Activated T-helper 1 cell treated with anti-CD3 and anti-CD28 coated beads, Interleukin-12 subunit alpha, Interleukin-12 subunit beta, Interleukin-2, Interleukin-4 antibody, amounts not matched to agents 30 ng/mL and 10 ng/mL and 1 ng/mL, durations not matched to agents 14 hours and 24 hours and 36 hours (primary cell): ENCODE data around the gene CEL. TPM values are rescaled to one million over a fixed set of nuclear protein-coding genes. Genes with fewer than 3 reads are reported as not detected.

ENCODE experiments used
- DNase-seq: peaks from one replicate; pipeline ENCODE4 v3.0.0; 2021; ENCODE audit warnings: low spot score
- H3K27ac Mint-ChIP-seq: one replicate; pipeline ENCODE4 v1.8.0; 2021; ENCODE audit warnings: mild to moderate bottlenecking, mixed read lengths
- H3K27me3 Mint-ChIP-seq: one replicate; pipeline ENCODE4 v1.8.0; 2022; ENCODE audit warnings: mild to moderate bottlenecking, moderate library complexity, mixed read lengths; ENCODE audit not compliant: insufficient read depth
- H3K36me3 Mint-ChIP-seq: one replicate; pipeline ENCODE4 v1.8.0; 2021; ENCODE audit warnings: low read depth, mixed read lengths
- H3K4me1 Mint-ChIP-seq: one replicate; pipeline ENCODE4 v1.8.0; 2021; ENCODE audit warnings: low read depth, mixed read lengths
- H3K4me3 Mint-ChIP-seq: one replicate; pipeline ENCODE4 v1.8.0; 2021; ENCODE audit warnings: mild to moderate bottlenecking, moderate library complexity, mixed read lengths
- H3K9me3 Mint-ChIP-seq: one replicate; pipeline ENCODE4 v1.8.0; 2021; ENCODE audit warnings: mixed read lengths
- intact Hi-C: fragments of 100-400 bp; cut with micrococcal nuclease; formaldehyde crosslinking; loops from one replicate; pipeline ENCODE4 v1.15.1; 2024
- total RNA-seq: library from RNA; stranded (reverse); gene quantifications from 2 replicates; pipeline ENCODE4 v1.2.3, GENCODE V29; 2022

The CEL gene
- total RNA-seq, 1 donor from 2014 or later = 2.0 TPM

DNA sequence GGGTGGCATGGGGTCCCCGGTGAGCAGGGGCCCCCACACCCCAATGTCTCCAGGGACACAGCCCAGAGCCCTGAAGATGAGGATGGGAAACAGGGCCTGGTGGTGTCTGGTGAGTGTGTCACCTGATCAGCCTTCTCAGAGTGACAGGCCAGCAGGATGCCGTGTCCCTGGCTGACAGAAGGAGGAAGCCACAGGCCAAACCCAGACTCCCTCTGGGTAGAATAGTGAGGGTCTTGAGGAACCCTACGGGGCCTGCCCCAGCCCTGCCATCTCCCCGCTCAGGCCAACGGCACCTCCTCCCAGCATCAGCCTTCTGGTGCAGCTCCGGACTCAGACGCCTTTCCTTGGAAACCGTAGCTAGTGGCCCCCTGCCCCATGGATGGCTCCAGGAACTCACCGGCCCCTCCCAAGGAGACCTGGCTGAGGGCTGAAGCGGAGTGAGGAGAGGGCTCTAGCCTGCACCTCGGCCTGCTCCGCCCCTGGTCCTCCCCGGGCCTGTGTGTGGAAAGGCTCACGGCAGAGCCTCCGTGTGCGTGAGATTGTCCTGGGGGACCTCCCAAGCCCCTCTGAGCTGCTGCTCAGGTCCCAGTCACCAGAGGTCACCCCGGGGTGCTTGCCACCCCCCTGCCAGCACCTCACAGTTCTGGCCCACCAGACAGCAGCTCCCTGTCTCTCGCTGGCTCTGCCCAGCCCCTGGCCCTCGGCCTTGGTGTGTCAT is 53.3 kb downstream of the CEL start:
- no peaks in the 10 kb centered on the region for H3K9me3 Mint-ChIP-seq
- H3K4me3 Mint-ChIP-seq = peak overlapping the region; percentile 73
- H3K27ac Mint-ChIP-seq = peak overlapping the region; percentile 95
- DNase-seq = no peak
- H3K36me3 Mint-ChIP-seq = peaks cover 9% of the 10 kb centered on the region
- intact Hi-C loops = loop anchor here (1.0 kb wide), 3 partner anchors 18 to 93 kb away; no protein-coding TSS in a partner anchor
- peaks cover 60% of the 10 kb centered on the region for H3K4me1 Mint-ChIP-seq
- no peaks in the 10 kb centered on the region for H3K27me3 Mint-ChIP-seq

GRCh38 chr9:133115604-133116345 is 54.0 kb downstream of the CEL start:
- peak overlapping the region; percentile 95 for H3K27ac Mint-ChIP-seq
- peaks cover 6% of the 10 kb centered on the region for H3K36me3 Mint-ChIP-seq
- peaks cover 60% of the 10 kb centered on the region for H3K4me1 Mint-ChIP-seq
- H3K27me3 Mint-ChIP-seq = no peaks in the 10 kb centered on the region
- no peaks in the 10 kb centered on the region for H3K9me3 Mint-ChIP-seq
- intact Hi-C loops = loop anchor here (1.0 kb wide), 3 partner anchors 18 to 93 kb away; no protein-coding TSS in a partner anchor
- peak; percentile 65 for DNase-seq
- H3K4me3 Mint-ChIP-seq = peak overlapping the region; percentile 73

GRCh38 chr9:133116346-133117231 is 54.8 kb downstream of the CEL start:
- H3K27me3 Mint-ChIP-seq = no peaks in the 10 kb centered on the region
- no peak overlapping the region for H3K4me3 Mint-ChIP-seq
- H3K9me3 Mint-ChIP-seq = no peaks in the 10 kb centered on the region
- H3K4me1 Mint-ChIP-seq = peaks cover 63% of the 10 kb centered on the region
- DNase-seq = no peak
- peak overlapping the region; percentile 77 for H3K27ac Mint-ChIP-seq
- intact Hi-C loops = no loop called here
- H3K36me3 Mint-ChIP-seq = peaks cover 7% of the 10 kb centered on the region

DNA sequence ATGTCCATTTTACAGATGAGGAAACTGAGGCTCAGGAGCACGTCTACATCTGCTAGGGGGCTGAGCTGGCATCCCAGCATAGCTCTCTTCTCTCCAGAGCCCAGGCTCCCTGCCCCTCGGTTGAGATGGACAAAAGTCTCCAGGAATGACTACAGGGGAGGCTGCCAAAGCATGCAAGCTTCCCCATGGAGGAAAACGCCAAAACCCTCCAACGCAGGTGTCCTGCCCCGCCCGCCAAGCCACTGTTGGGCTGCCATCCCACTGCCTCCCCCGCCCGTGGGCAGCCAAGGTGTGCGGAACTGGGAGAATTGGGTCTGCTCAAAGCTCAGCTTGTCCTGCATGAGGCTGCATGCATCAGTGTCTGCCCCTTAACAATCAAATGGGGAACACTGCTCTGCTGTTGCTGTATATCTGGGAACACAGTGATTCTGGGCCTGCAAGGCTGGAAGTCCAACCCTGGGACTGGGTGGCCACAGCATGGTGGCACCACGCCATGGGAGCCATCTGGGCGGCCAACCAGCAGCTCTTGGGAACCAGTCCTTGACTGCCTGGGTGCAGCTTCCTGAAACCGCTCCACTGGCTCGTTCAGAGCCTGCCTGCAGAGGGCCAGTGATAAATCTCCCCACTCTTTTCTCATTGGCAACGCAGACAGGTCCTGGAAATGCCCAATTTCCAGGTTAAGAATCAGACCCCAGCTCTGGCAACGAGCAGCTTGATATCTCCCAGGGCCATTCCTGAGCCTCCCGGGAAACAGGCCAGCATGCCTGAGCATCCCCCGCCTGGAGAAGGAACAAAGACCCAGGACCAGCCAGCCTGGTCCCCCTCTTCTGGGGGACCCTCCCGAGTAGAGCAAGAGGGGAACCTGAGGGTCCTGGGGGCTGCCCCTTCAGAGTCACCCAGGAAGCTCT is 55.7 kb downstream of the CEL start:
- H3K4me3 Mint-ChIP-seq = peak overlapping the region; percentile 11
- H3K27ac Mint-ChIP-seq = peak overlapping the region; percentile 81
- no peaks in the 10 kb centered on the region for H3K27me3 Mint-ChIP-seq
- DNase-seq = no peak
- no peaks in the 10 kb centered on the region for H3K9me3 Mint-ChIP-seq
- intact Hi-C loops = no loop called here
- peaks cover 10% of the 10 kb centered on the region for H3K36me3 Mint-ChIP-seq
- peaks cover 66% of the 10 kb centered on the region for H3K4me1 Mint-ChIP-seq

DNA sequence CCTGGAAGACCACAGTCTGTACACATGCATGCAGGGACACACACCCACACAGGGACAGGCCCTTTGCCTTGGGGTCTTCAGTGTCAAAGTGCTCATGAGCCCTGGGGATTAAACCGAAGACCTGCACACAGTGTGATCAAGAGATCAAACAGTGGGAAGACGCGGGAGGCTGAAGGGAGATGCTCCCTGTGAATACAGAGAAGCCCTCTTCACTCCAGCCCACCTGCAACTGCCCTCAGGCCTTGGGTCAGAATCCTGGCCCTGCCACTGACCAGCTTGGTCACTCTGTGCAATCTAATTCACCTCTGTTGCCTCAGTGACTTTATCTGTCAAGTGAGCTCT is 56.4 kb downstream of the CEL start:
- intact Hi-C loops = no loop called here
- H3K9me3 Mint-ChIP-seq = no peaks in the 10 kb centered on the region
- H3K4me1 Mint-ChIP-seq = peaks cover 66% of the 10 kb centered on the region
- peak overlapping the region; percentile 81 for H3K27ac Mint-ChIP-seq
- H3K27me3 Mint-ChIP-seq = no peaks in the 10 kb centered on the region
- DNase-seq = no peak
- peaks cover 10% of the 10 kb centered on the region for H3K36me3 Mint-ChIP-seq
- H3K4me3 Mint-ChIP-seq = peak overlapping the region; percentile 11

DNA sequence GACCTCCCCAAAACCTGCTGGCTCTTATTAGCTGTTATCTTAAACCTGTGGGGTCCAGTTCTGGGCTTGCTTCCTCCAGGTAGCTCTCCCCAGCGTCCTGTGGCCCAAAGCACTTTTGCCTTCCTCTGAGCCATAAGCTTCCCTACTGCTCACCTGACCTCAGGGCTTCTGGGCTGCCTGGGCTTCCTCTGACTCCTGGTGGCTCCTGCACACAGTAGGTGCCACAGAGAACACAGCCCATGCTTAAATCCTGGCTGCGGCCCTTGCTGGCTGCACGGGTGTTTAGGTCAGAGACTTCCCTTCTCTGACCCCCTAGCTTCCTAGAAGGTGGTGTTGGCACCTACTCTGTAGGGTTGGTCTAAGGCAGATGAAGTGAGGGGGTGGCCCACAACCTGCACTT is 56.8 kb downstream of the CEL start:
- intact Hi-C loops = no loop called here
- Mint-ChIP-seq H3K27me3 (no peaks in the 10 kb centered on the region), H3K4me1 (peaks cover 66% of the 10 kb centered on the region), H3K36me3 (peaks cover 10% of the 10 kb centered on the region), H3K27ac (peak overlapping the region; percentile 83), H3K4me3 (peak overlapping the region; percentile 80), H3K9me3 (no peaks in the 10 kb centered on the region)
- DNase-seq = no peak

- DNase-seq = no peak
- peak overlapping the region; percentile 83 for H3K27ac Mint-ChIP-seq
- no peaks in the 10 kb centered on the region for H3K9me3 Mint-ChIP-seq
- H3K27me3 Mint-ChIP-seq = no peaks in the 10 kb centered on the region
- peaks cover 67% of the 10 kb centered on the region for H3K4me1 Mint-ChIP-seq
- intact Hi-C loops = no loop called here
- peak overlapping the region; percentile 86 for H3K4me3 Mint-ChIP-seq
- peaks cover 10% of the 10 kb centered on the region for H3K36me3 Mint-ChIP-seq
These were observed 57.5 kb downstream of the CEL start for GRCh38 chr9:133119103-133119845.

DNA sequence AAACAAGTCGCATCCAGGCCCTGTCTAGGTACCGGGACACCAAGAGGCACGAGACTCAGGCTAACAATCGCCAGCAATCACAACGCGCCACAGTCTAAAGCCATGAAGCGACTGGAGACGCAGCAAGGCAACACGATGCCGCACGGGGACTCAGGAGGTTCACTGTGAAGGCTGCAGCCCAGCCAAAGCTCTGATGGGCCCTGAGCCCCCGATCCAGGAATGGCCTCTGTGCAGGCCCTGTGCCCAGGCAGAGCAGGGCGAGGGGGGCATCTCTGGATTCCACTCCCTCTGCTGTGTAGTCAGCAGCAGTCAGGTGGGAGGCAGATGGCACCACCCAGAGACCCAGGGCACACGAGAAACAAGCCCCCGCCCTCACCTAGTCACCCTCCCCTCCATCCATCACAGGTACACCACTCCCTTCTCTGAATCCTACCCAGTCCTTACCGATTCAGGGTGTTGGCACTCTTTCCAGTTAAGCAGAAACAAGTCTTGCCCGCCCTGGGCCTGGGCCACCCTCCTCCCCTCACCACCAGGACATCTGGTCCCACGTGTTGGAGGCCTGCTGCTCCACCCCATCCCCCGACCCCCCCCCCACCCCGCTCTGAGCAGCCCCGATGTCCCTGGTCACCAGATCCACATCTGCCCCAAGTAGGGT is 58.2 kb downstream of the CEL start:
- Mint-ChIP-seq H3K27ac (peak overlapping the region; percentile 76), H3K27me3 (no peaks in the 10 kb centered on the region), H3K4me3 (peak overlapping the region; percentile 86), H3K9me3 (no peaks in the 10 kb centered on the region), H3K36me3 (peaks cover 10% of the 10 kb centered on the region), H3K4me1 (peaks cover 69% of the 10 kb centered on the region)
- DNase-seq = no peak
- intact Hi-C loops = no loop called here

DNA sequence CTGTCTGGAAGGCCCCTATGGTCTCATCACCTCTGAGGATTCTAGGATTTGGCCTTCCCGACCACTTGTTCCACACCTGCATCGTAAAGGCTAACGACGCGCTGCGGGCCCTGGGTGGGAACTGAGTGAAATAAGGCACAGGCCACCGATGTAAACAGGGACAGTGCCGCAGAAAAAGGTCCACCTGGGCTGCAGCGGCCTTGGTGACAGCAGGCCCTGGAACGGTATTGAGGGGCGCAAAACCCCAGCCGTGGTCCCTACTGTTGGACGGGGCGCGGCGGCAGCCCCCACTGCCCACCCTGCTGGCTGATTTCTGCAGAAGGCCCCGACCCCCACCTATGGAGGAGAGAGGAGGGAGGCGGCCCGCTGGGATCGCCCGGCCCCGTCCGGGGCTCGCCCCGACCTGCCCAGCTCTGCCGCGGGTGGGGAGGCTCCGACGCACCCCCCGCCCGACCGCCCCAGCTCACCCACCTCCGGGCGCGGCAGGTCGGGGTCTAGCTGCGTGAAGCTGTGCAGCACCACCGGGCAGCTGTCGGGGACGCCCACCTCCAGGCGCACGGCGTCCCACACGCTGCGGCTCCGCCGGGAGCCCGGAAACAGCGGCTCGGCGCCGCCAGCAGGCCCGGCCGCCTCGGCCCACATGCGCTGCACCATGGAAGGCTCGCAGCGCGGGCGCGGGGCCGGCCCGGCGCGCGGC is 58.9 kb downstream of the CEL start:
- Mint-ChIP-seq H3K4me3 (peak overlapping the region; percentile 86), H3K9me3 (no peaks in the 10 kb centered on the region), H3K27me3 (no peaks in the 10 kb centered on the region), H3K27ac (peak overlapping the region; percentile 76), H3K4me1 (peaks cover 65% of the 10 kb centered on the region), H3K36me3 (peaks cover 10% of the 10 kb centered on the region)
- intact Hi-C loops = loop anchor here (1.0 kb wide), 4 partner anchors 13 to 339 kb away; partner anchors contain the start of gene CACFD1
- DNase-seq = no peak
